Measurements from ENCODE around the gene RIPPLY1.

The RIPPLY1 gene

DNA sequence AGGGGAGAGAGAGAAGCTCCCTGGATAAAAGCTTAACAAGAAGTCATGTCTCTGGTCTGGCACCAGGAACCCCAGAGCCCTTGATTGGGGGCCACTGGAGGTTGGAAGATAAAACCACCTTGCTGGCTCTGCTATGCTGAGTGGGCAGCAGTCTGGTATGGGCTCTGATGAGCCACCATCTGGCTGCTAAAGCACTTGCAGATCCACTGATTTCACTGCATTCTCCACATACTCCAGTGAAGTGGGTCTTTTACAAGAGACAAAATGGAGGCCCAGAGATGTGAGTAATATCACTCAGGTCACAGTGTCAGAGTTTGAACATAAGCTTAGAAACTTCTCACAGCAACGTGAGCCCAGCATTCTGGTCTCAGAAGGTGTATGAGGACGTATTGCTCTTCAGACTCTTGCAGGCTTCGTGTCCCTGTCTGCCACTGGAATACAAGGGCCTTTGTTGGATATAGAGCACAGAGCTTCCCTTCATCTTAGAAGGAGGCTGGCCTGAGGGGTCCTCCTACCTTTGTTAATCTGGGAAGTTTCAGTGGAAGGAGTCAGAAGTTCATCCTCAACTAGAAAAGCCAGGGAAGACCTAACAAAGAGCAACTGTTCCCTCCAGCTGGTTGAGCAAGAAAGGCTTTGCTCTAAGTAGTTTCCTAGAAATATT, 28.8 kb upstream of the RIPPLY1 start:
- no peak for DNase-seq
- Mint-ChIP-seq H3K4me3 (no peak overlapping the region), H3K9me3 (no peaks in the 10 kb centered on the region), H3K27me3 (no peaks in the 10 kb centered on the region), H3K36me3 (no peaks in the 10 kb centered on the region), H3K4me1 (no peaks in the 10 kb centered on the region), H3K27ac (no peak overlapping the region)
- CTCF ChIA-PET, result no interaction called here

DNA sequence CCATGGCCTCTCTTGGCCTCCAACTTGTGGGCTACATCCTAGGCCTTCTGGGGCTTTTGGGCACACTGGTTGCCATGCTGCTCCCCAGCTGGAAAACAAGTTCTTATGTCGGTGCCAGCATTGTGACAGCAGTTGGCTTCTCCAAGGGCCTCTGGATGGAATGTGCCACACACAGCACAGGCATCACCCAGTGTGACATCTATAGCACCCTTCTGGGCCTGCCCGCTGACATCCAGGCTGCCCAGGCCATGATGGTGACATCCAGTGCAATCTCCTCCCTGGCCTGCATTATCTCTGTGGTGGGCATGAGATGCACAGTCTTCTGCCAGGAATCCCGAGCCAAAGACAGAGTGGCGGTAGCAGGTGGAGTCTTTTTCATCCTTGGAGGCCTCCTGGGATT, 25.1 kb upstream of the RIPPLY1 start:
- H3K4me1 Mint-ChIP-seq, result no peaks in the 10 kb centered on the region

DNA sequence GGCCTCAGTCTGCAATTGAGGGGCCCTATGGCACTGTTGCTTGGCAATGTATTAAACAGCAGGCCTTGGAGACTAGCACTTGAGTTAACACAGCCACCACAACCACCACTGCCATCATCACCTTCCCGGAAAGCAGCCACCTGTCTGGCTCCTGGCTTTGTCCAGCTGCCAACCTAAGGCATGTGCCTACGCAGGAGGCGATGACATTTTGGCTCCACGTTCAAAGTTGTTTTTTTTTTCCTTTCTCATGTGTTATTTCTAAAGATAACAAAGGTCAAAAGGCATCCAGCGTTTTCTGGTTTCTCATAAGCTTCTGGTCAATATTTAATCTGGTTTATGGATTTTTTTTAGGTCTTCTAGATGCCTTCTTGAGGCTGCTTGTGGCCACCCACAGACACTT, 24.6 kb upstream of the RIPPLY1 start:
- Mint-ChIP-seq H3K27ac (peak overlapping the region; percentile 58), H3K4me3 (no peak overlapping the region), H3K36me3 (no peaks in the 10 kb centered on the region), H3K27me3 (no peaks in the 10 kb centered on the region), H3K4me1 (no peaks in the 10 kb centered on the region), H3K9me3 (no peaks in the 10 kb centered on the region)
- DNase-seq, result no peak
- CTCF ChIA-PET, result no interaction called here

More for the DNA sequence above, 25.1 kb upstream of the RIPPLY1 start:
- no peaks in the 10 kb centered on the region for H3K9me3 Mint-ChIP-seq
- H3K27ac Mint-ChIP-seq, result no peak overlapping the region
- H3K36me3 Mint-ChIP-seq, result no peaks in the 10 kb centered on the region
- CTCF ChIA-PET, result no interaction called here
- DNase-seq, result no peak
- no peak overlapping the region for H3K4me3 Mint-ChIP-seq
- H3K27me3 Mint-ChIP-seq, result no peaks in the 10 kb centered on the region

DNA sequence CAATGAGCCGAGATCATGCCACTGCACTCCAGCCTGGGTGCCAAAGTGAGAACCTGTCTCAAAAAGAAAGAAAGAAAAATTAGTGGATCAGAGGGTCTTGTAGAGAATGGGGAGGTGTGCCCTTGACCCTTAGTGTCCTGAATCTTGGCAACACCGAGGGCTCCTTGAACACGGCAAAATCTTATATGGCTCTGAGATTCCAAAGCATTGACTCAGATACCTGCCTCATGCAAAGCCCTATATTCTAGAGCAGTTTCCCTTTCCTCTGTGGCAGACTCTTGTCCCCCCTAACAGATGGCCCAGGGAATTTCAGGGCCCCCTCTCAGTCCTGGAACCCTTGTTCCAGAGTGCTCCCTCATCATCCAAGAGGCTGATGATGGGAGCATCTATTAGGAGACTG, 23.9 kb upstream of the RIPPLY1 start:
- Mint-ChIP-seq H3K4me3 (no peak overlapping the region), H3K27ac (no peak overlapping the region), H3K9me3 (no peaks in the 10 kb centered on the region), H3K4me1 (no peaks in the 10 kb centered on the region), H3K27me3 (no peaks in the 10 kb centered on the region), H3K36me3 (no peaks in the 10 kb centered on the region)
- CTCF ChIA-PET, result no interaction called here
- no peak for DNase-seq

DNA sequence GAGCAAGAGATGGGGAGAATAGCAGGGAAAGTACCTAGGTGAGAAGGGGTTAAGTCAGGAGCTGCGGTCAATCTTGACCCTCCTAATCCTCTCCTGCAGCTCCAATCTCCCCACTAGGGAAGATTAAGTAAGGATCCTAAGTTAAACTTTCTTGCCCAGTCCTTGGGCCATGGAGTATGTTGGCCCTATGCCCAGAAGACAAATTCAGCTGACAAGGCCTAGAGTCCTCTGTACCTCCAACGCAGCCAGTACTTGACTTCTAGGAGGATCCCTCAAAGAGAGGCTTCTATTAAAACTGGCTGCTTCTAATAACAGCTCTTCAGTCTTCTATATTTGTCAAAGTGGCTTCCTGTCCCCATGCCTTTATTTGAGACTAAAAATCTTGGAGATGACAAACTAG, 18.5 kb upstream of the RIPPLY1 start:
- H3K27ac Mint-ChIP-seq, result no peak overlapping the region
- no peaks in the 10 kb centered on the region for H3K36me3 Mint-ChIP-seq
- peaks cover 14% of the 10 kb centered on the region for H3K4me1 Mint-ChIP-seq

DNA sequence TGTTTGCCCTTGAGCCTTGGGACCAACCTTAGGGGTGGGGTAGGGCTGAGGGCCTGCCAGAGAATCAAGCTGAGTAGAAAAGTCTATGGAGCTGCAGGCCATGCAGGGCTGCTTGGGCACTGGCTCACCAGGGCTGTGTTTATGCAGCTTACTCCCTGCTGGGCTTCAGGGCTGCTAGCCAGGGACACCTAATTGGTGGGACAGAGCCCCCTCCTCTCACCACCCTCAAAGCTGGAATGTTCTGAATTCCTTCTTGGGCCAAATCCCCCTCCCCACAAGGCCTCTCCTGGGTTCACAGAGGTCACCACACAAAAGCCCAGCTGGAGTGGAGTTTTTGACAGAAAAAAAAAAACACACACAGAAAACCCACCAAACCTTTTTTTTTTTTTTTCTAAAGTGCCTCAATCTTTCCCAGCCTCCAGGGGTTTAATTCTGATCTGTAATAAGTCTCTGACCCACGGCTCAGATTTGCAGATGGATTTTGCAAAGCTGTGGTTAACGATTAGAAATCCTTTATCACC, 16.9 kb upstream of the RIPPLY1 start, which contains the start of gene CLDN2:
TSS of gene CLDN2 (plus strand) at position 471 of the 521 bp plus-strand sequence. CDS start 7,827 bp downstream, outside the sequence.
- Mint-ChIP-seq H3K9me3 (no peaks in the 10 kb centered on the region), H3K27ac (no peak within 1 kb of the TSS), H3K27me3 (peaks cover 13% of the 10 kb centered on the region), H3K4me3 (no peak within 1 kb of the TSS), H3K36me3 (no peaks in the 10 kb centered on the region), H3K4me1 (peaks cover 14% of the 10 kb centered on the region)
- no peak for DNase-seq
- CTCF ChIA-PET, result no interaction called here

More for the DNA sequence above, 18.5 kb upstream of the RIPPLY1 start:
- no peak overlapping the region for H3K4me3 Mint-ChIP-seq
- H3K9me3 Mint-ChIP-seq, result no peaks in the 10 kb centered on the region
- H3K27me3 Mint-ChIP-seq, result peaks cover 10% of the 10 kb centered on the region
- no peak for DNase-seq
- CTCF ChIA-PET, result no interaction called here

DNA sequence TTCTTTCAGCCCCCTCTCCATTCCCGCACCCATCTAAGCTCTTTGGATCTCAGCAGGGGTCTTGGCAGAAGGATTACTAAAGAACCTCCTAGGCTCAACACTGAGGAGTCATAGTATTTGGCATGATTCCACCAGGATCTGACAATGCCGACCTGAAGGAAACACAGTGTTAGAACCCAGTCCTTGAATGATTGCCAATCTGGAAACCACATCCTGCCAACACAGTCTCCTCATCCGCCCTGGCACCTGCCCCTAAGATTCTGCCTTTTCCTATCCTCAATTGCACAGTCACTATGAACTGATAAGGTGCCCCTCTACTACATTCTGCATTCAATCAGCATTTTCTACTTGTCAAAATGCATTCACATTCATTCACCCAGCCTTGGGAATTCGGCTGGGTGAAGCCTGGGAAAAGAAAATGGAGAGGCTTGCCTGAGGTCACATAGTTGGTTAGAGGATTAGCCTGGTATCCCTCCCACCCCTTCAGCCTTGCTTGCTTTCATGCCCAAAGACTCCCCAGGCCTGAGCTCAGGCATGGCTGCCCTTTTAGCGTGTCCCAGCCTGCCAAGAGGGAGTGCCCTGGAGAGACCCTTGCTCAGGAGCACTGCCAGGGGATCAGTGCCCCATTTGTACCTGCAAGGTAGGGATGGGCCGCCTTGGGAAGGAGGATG, 14.8 kb upstream of the RIPPLY1 start:
- no peak overlapping the region for H3K4me3 Mint-ChIP-seq
- no peaks in the 10 kb centered on the region for H3K9me3 Mint-ChIP-seq
- H3K36me3 Mint-ChIP-seq, result no peaks in the 10 kb centered on the region
- peaks cover 13% of the 10 kb centered on the region for H3K27me3 Mint-ChIP-seq
- peaks cover 14% of the 10 kb centered on the region for H3K4me1 Mint-ChIP-seq
- H3K27ac Mint-ChIP-seq, result no peak overlapping the region
- CTCF ChIA-PET, result no interaction called here
- DNase-seq, result peak; percentile 20

DNA sequence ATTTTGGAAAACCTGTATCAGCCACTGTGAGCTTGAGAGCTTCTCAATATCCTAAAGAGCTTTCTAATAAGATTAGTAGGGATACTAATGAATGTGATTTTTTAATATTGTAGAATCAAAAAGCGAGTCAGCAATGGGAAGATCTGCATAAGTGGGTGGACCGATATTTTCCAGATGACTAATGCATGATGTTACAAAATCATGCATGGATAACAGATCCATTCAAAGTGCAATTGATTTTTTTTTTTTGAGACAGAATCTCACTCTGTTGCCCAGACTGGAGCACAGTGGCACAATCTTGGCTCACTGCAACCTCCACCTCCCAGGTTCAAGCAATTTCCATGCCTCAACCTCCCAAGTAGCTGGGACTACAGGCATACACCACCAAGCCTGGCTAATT, 9.7 kb upstream of the RIPPLY1 start:
- CTCF ChIA-PET, result no interaction called here
- Mint-ChIP-seq H3K27ac (no peak overlapping the region), H3K4me1 (peaks cover 8% of the 10 kb centered on the region)

DNA sequence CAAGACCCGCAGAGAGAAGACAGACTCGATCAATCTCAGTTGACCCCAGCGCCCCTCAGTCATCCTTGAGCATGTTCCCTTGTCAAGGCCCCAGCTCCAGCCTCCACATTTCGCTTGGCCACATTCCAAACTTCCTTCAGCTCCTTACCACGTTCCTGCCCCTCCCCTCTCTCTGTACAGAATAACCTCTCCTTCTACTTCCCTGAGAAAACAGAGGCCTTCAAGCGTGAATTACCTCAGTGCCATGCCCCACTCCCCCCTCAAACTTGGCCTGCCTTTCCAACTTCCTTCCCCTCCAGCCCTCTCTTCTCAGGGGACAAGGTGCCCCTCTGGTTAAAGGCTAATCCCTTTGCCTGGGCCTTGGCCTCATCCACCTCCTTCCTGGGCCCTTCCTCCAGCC, 3.2 kb upstream of the RIPPLY1 start:
- Mint-ChIP-seq H3K36me3 (no peaks in the 10 kb centered on the region), H3K4me1 (no peaks in the 10 kb centered on the region), H3K4me3 (no peak overlapping the region), H3K27ac (no peak overlapping the region), H3K27me3 (peaks cover 5% of the 10 kb centered on the region), H3K9me3 (no peaks in the 10 kb centered on the region)
- CTCF ChIA-PET, result no interaction called here
- no peak for DNase-seq

More for the DNA sequence above, 9.7 kb upstream of the RIPPLY1 start:
- peaks cover 20% of the 10 kb centered on the region for H3K27me3 Mint-ChIP-seq
- H3K4me3 Mint-ChIP-seq, result no peak overlapping the region
- H3K9me3 Mint-ChIP-seq, result no peaks in the 10 kb centered on the region
- no peak for DNase-seq
- H3K36me3 Mint-ChIP-seq, result no peaks in the 10 kb centered on the region

DNA sequence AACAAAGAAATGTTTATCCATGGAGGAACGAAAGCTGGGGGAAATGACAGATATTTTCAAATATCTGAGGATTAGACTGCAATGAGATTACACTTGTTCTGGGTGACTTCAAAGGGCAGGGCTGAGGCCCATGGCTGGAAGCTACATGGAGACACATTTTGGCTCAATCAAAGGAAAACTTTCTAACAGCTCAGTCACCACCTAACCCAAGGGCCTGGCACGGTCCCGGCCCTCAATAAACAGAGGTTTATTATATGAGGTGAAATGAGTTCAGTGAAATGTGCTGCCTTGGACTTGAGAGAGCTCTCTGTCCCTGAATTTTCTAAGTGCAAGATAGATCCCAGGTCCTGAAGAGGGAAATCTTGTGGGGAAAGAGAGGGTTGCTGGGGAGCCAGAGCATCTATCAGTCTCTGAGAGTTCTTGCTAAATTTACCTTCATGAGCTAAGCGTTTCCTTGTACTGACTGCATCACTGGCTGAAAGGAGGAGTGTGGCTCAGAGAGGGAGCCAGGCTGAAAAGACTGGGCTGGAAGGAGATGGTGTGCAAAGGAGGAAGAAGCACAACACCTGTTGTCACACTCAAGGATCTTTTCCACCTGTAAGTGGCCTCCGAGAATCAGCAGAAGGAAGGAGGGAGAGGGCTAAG, 2.0 kb upstream of the RIPPLY1 start:
- Mint-ChIP-seq H3K4me3 (no peak overlapping the region), H3K36me3 (no peaks in the 10 kb centered on the region), H3K4me1 (no peaks in the 10 kb centered on the region)

DNA sequence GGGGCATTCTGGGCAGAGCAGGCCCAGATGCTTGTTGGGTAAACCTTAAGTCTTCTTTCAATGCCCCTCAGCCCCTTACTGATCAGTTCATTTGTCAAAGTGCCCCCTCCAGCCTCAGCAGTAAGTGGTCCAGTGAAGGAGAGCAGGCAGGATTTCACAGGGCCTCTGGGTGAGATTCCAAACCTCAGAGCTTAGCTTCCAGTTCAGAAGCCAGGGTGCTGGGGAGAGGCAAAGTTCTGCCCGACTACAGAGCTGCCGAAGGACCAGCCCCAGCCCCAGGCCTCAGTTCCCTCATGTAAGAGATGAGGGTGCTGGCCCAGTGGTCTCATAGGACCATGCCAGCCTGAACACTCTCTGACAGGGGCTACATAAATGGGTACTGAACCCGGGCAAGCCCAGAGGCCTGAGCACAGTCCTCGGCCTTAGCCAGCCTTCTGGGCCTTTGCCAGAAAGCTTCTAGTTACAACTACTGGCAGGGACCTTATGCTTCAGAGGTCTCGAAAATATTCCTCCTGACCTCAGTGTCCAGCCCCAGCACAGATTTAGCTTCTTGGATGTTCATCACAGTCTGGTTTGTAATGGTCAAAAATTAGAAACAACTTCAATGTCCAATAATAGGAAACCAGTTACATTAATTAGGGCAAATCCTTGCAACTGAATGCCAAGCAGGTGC, 851 bp upstream of the RIPPLY1 start:
- Mint-ChIP-seq H3K27me3 (no peaks in the 10 kb centered on the region), H3K27ac (no peak overlapping the region)
- CTCF ChIA-PET, result interaction anchor here (0.9 kb wide), 1 partner anchor 10 kb away, joined by 3 read pairs; no protein-coding TSS in a partner anchor

More for the DNA sequence above, 2.0 kb upstream of the RIPPLY1 start:
- Mint-ChIP-seq H3K27me3 (peaks cover 3% of the 10 kb centered on the region), H3K9me3 (no peaks in the 10 kb centered on the region), H3K27ac (no peak overlapping the region)
- no peak for DNase-seq
- CTCF ChIA-PET, result no interaction called here

DNA sequence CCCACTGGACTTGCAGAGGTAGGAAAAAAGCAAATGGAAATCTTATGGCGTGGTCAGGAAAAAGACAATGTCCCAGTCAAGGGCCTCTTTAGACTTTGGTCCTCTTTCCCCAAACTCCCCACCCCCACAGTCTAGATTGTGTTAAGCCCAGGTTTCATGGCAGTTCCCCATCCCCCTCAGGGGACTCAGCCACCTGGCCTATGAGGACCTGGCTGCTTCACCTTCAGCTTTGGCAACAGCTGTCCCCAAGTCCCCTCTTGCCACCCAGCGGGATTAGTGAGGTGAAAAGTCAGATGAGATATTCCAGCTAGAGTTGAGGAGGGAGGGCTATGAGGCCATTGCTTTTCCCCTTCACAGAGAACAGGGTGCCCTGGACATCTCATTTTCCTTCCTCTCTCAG, 457 bp downstream of the RIPPLY1 start:
- H3K4me3 Mint-ChIP-seq, result no peak overlapping the region
- H3K36me3 Mint-ChIP-seq, result no peaks in the 10 kb centered on the region
- CTCF ChIA-PET, result no interaction called here
- no peak for DNase-seq
- no peak overlapping the region for H3K27ac Mint-ChIP-seq
- H3K9me3 Mint-ChIP-seq, result no peaks in the 10 kb centered on the region
- no peaks in the 10 kb centered on the region for H3K27me3 Mint-ChIP-seq
- H3K4me1 Mint-ChIP-seq, result no peaks in the 10 kb centered on the region

More for the DNA sequence above, 851 bp upstream of the RIPPLY1 start:
- Mint-ChIP-seq H3K4me1 (no peaks in the 10 kb centered on the region), H3K4me3 (no peak overlapping the region), H3K36me3 (no peaks in the 10 kb centered on the region), H3K9me3 (no peaks in the 10 kb centered on the region)
- no peak for DNase-seq

DNA sequence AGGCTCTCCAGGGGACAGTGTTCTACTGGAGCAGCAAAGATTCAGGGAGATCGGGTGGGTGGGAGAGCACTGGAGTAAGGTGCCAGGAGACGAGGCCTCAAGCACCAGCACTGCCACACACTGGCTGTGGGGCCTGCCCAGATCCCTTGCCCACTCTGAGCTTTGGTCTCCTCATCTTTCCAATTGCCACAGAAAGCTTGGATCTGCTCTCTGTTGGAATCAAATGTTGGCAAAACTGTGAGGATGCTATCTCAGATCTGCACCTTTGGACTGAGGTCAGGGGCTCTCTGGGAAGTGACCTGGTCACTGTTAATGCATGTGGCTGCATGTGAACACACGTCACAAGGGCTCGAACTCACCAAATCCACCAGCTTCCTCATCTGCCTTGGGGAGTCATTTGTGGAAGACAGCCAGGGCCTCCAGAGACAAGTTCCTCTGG, 1.3 kb downstream of the RIPPLY1 start:
- no peak overlapping the region for H3K4me3 Mint-ChIP-seq

DNA sequence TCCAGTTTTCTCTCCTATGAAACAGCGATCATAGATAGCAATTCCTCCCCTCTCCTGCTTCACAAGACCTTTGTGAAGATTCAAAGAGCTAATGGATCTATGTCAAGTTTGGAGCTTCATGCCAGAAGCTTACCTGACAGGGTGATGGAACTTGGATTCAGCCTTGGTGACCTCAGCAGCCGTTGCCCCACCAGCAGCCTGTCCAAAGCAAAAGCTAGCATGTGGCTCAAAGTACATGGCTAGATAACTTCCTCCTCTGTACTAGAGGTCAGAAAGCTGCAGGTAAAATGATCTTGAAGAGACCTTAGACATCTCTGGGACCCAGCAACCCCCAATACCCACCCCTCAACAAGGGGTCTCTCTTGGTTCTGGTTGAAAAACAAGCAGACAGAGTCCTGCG, 1.8 kb downstream of the RIPPLY1 start:
- DNase-seq, result no peak
- H3K27me3 Mint-ChIP-seq, result no peaks in the 10 kb centered on the region
- H3K27ac Mint-ChIP-seq, result no peak overlapping the region
- CTCF ChIA-PET, result no interaction called here
- H3K9me3 Mint-ChIP-seq, result no peaks in the 10 kb centered on the region
- no peaks in the 10 kb centered on the region for H3K36me3 Mint-ChIP-seq
- H3K4me1 Mint-ChIP-seq, result no peaks in the 10 kb centered on the region
- H3K4me3 Mint-ChIP-seq, result no peak overlapping the region

More for the DNA sequence above, 1.3 kb downstream of the RIPPLY1 start:
- H3K36me3 Mint-ChIP-seq, result no peaks in the 10 kb centered on the region
- no peak for DNase-seq
- H3K4me1 Mint-ChIP-seq, result no peaks in the 10 kb centered on the region
- H3K27me3 Mint-ChIP-seq, result no peaks in the 10 kb centered on the region
- CTCF ChIA-PET, result no interaction called here
- H3K9me3 Mint-ChIP-seq, result no peaks in the 10 kb centered on the region
- no peak overlapping the region for H3K27ac Mint-ChIP-seq

All from activated naive CD4-positive, alpha-beta T cell treated with anti-CD3 and anti-CD28 coated beads, Interleukin-2, amount 10 ng/mL, durations not matched to agents 7 days and 5 days (primary cell).